ENCODE data around the gene PDXK.

Gene PDXK

DNA sequence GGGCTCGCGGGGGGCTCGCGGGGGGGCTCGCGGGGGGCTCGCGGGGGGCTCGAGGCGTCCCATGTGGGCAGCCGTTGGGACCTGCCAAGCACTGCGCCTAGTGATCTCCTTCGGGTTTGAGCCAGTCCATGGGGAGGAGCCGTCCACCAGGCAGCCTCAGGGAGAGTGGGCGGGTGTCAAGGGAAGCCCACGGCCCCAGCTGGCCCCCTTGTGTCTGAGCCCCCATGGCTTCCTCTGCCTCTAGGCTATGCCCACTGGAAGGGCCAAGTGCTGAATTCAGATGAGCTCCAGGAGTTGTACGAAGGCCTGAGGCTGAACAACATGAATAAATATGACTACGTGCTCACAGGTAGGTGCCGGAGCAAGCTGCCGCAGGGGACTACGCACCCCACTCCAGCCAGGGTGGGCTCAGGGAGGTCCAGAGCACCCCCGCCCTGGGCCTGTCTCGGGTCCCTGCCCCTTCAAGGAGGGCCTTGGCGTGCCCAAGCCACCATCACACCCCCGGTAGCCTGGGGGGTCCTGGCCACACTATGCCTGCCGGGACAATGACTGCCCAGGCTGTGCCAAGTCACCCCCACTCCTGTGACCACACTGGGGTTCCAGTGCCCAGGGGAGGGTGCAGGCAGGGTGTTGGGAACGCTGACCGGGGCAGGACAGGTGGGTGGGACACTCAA is 22.6 kb downstream of the PDXK start:
- TF ChIP-seq, protein P1, sequence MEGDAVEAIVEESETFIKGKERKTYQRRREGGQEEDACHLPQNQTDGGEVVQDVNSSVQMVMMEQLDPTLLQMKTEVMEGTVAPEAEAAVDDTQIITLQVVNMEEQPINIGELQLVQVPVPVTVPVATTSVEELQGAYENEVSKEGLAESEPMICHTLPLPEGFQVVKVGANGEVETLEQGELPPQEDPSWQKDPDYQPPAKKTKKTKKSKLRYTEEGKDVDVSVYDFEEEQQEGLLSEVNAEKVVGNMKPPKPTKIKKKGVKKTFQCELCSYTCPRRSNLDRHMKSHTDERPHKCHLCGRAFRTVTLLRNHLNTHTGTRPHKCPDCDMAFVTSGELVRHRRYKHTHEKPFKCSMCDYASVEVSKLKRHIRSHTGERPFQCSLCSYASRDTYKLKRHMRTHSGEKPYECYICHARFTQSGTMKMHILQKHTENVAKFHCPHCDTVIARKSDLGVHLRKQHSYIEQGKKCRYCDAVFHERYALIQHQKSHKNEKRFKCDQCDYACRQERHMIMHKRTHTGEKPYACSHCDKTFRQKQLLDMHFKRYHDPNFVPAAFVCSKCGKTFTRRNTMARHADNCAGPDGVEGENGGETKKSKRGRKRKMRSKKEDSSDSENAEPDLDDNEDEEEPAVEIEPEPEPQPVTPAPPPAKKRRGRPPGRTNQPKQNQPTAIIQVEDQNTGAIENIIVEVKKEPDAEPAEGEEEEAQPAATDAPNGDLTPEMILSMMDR (IDR thresholded peaks at IDR 0.05; ENCODE audit: poor library complexity, severe bottlenecking), result no peak
- Histone ChIP-seq H3K27ac (ENCODE audit: poor library complexity, severe bottlenecking) (no peak overlapping the region), H3K27me3 (ENCODE audit: insufficient read depth, poor library complexity, severe bottlenecking) (no peaks in the 10 kb centered on the region), H3K36me3 (ENCODE audit: low read depth) (peaks cover 78% of the 10 kb centered on the region), H3K9me3 (ENCODE audit: severe bottlenecking) (no peaks in the 10 kb centered on the region), H3K4me1 (ENCODE audit: insufficient read depth, poor library complexity, severe bottlenecking) (peaks cover 3% of the 10 kb centered on the region), H3K4me3 (ENCODE audit: severe bottlenecking) (no peak overlapping the region)
- ATAC-seq (ENCODE audit: low read depth), result no peak
- no peak for DNase-seq (ENCODE audit: low spot score)

DNA sequence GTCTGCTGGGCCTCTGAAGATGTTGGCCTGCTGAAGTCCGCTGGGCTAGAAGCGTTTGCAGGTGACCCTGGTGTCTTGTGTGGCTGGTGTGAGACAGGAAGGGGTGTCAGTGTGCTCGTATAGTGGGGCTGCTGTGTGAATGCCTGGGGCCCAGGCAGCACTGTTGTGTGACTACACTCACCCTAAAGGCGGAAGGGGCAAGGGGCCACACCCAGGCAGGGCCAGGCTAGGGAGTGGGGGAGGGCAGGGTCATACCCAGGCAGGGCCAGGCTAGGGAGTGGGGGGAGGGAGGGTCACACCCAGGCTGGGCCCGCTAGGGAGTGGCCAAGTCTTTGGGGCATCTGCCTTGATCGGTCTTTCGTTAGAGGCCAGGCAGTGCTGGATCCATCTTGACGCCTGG is 25.0 kb downstream of the PDXK start:
- ATAC-seq (ENCODE audit: low read depth), result no peak
- Histone ChIP-seq H3K9me3 (ENCODE audit: severe bottlenecking) (no peaks in the 10 kb centered on the region), H3K4me1 (ENCODE audit: insufficient read depth, poor library complexity, severe bottlenecking) (peaks cover 3% of the 10 kb centered on the region)

DNA sequence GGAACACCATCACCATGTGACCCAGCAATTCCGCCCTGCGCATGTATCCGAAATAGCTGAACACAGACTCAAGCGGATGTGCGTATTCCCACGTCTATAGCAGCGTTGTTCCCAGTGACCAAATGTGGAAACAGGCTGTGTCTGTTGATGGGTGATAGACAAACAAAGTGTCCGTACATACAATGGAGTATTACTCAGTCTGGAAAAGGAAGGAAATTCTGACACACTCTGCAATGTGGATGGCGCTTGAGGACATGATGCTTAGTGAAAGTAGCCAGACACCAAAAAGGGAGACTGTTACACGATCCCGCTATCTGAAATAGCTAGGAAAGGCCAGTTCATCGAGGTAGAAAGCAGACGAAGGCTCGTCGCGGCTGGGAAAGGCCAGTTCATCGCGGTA is 25.8 kb downstream of the PDXK start:
- peaks cover 83% of the 10 kb centered on the region for H3K36me3 ChIP-seq (ENCODE audit: low read depth)
- no peaks in the 10 kb centered on the region for H3K9me3 ChIP-seq (ENCODE audit: severe bottlenecking)
- H3K27ac ChIP-seq (ENCODE audit: poor library complexity, severe bottlenecking), result no peak overlapping the region
- no peak overlapping the region for H3K4me3 ChIP-seq (ENCODE audit: severe bottlenecking)
- TF ChIP-seq, protein P1 (IDR thresholded peaks at IDR 0.05; ENCODE audit: poor library complexity, severe bottlenecking), result no peak
- DNase-seq (ENCODE audit: low spot score) (no peak), ATAC-seq (ENCODE audit: low read depth) (no peak)
- no peaks in the 10 kb centered on the region for H3K4me1 ChIP-seq (ENCODE audit: insufficient read depth, poor library complexity, severe bottlenecking)
- H3K27me3 ChIP-seq (ENCODE audit: insufficient read depth, poor library complexity, severe bottlenecking), result no peaks in the 10 kb centered on the region

More for the DNA sequence above, 25.0 kb downstream of the PDXK start:
- peaks cover 80% of the 10 kb centered on the region for H3K36me3 ChIP-seq (ENCODE audit: low read depth)
- no peaks in the 10 kb centered on the region for H3K27me3 ChIP-seq (ENCODE audit: insufficient read depth, poor library complexity, severe bottlenecking)
- no peak overlapping the region for H3K27ac ChIP-seq (ENCODE audit: poor library complexity, severe bottlenecking)
- no peak for DNase-seq (ENCODE audit: low spot score)
- H3K4me3 ChIP-seq (ENCODE audit: severe bottlenecking), result no peak overlapping the region
- TF ChIP-seq, protein P1 (IDR thresholded peaks at IDR 0.05; ENCODE audit: poor library complexity, severe bottlenecking), result no peak

DNA sequence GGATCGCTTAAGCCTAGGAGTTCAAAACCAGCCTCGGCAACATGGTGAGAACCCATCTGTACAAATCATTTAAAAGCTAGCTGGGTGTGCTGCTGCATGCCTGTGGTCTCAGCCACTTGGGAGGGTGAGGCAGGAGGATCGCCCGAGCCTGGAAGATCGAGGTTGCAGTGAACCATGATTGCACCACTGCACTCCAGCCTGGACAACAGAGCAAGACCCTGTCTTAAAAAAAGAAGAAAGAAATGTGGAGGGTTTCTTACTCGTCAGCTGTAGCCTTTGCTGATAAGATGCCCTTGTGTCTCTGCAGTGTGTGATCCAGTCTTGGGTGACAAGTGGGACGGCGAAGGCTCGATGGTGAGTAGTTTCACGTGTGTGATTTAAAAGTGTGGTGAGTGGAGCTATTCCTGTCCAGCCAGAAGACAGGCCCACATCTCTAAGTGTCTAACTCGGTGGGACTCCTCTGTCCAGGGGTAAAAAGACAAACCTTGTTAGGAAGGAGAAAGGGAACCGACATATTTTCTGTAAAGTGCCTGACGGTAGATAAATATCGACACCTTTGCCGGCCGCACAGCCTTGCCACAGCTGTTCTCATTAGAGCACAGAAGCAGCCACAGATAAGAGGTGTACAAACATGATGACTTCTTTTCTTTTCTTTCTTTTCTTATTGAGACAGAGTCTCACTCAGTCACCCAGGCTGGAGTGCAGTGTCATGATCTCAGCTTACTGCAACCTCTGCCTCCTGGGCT is 27.0 kb downstream of the PDXK start:
- ATAC-seq (ENCODE audit: low read depth) (no peak), DNase-seq (ENCODE audit: low spot score) (no peak)
- H3K4me3 ChIP-seq (ENCODE audit: severe bottlenecking), result no peak overlapping the region
- H3K36me3 ChIP-seq (ENCODE audit: low read depth), result peaks cover 88% of the 10 kb centered on the region
- TF ChIP-seq, protein P1 (IDR thresholded peaks at IDR 0.05; ENCODE audit: poor library complexity, severe bottlenecking), result no peak
- H3K9me3 ChIP-seq (ENCODE audit: severe bottlenecking), result no peaks in the 10 kb centered on the region
- no peak overlapping the region for H3K27ac ChIP-seq (ENCODE audit: poor library complexity, severe bottlenecking)
- H3K4me1 ChIP-seq (ENCODE audit: insufficient read depth, poor library complexity, severe bottlenecking), result no peaks in the 10 kb centered on the region
- H3K27me3 ChIP-seq (ENCODE audit: insufficient read depth, poor library complexity, severe bottlenecking), result no peaks in the 10 kb centered on the region

DNA sequence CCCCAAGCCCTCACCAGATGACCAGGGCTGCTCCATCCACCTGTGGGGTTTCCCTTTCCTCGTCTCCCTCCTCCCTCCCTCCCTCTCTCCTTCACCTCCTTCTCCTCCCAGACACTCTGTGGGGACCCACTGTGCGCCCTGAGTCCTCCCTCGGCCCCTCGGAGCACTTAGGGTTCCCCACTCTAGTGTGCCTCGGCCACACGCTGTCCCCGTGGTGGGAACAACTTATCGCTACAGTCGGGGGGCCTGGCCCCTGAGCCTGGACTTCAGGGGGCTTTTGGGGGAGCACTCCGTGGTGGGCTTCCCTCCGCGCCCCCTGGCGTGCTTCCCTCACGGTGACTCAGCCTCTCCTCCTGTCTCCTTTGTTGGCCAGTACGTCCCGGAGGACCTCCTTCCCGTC is 29.7 kb downstream of the PDXK start:
- DNase-seq (ENCODE audit: low spot score), result no peak
- no peak for ATAC-seq (ENCODE audit: low read depth)
- H3K4me3 ChIP-seq (ENCODE audit: severe bottlenecking), result no peak overlapping the region
- H3K27ac ChIP-seq (ENCODE audit: poor library complexity, severe bottlenecking), result no peak overlapping the region
- H3K36me3 ChIP-seq (ENCODE audit: low read depth), result peaks cover 100% of the 10 kb centered on the region
- TF ChIP-seq, protein P1 (IDR thresholded peaks at IDR 0.05; ENCODE audit: poor library complexity, severe bottlenecking), result no peak
- H3K4me1 ChIP-seq (ENCODE audit: insufficient read depth, poor library complexity, severe bottlenecking), result no peaks in the 10 kb centered on the region
- H3K9me3 ChIP-seq (ENCODE audit: severe bottlenecking), result no peaks in the 10 kb centered on the region
- H3K27me3 ChIP-seq (ENCODE audit: insufficient read depth, poor library complexity, severe bottlenecking), result no peaks in the 10 kb centered on the region
